ENCODE data around the gene SHMT1.

GRCh38 chr17:18281788-18282187 is 81.6 kb downstream of the SHMT1 start:
- no peak for TF ChIP-seq POLR2A (IDR thresholded peaks at IDR 0.05)
- TF ChIP-seq CTCF (IDR thresholded peaks at IDR 0.05) = no peak
- no peak for TF ChIP-seq EP300 (IDR thresholded peaks at IDR 0.05)
- TF ChIP-seq POLR2AphosphoS5 (IDR thresholded peaks at IDR 0.05) = no peak

All from suprapubic skin (tissue), 4 donors.